Activated gamma-delta T cell (primary cell): ENCODE measurements around the gene DMRT3.

ENCODE experiments used
- DNase-seq: peaks from one replicate; lab custom pipeline; 2025; lab: John Stamatoyannopoulos, UW
- total RNA-seq, 2 donors: gene quantifications; one replicate each; lab custom pipeline; 2026; lab: John Stamatoyannopoulos, UW

DMRT3 gene, protein sequence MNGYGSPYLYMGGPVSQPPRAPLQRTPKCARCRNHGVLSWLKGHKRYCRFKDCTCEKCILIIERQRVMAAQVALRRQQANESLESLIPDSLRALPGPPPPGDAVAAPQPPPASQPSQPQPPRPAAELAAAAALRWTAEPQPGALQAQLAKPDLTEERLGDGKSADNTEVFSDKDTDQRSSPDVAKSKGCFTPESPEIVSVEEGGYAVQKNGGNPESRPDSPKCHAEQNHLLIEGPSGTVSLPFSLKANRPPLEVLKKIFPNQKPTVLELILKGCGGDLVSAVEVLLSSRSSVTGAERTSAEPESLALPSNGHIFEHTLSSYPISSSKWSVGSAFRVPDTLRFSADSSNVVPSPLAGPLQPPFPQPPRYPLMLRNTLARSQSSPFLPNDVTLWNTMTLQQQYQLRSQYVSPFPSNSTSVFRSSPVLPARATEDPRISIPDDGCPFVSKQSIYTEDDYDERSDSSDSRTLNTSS
- total RNA-seq, result 0 to 0.04 reads per million in 2 donors

DNA sequence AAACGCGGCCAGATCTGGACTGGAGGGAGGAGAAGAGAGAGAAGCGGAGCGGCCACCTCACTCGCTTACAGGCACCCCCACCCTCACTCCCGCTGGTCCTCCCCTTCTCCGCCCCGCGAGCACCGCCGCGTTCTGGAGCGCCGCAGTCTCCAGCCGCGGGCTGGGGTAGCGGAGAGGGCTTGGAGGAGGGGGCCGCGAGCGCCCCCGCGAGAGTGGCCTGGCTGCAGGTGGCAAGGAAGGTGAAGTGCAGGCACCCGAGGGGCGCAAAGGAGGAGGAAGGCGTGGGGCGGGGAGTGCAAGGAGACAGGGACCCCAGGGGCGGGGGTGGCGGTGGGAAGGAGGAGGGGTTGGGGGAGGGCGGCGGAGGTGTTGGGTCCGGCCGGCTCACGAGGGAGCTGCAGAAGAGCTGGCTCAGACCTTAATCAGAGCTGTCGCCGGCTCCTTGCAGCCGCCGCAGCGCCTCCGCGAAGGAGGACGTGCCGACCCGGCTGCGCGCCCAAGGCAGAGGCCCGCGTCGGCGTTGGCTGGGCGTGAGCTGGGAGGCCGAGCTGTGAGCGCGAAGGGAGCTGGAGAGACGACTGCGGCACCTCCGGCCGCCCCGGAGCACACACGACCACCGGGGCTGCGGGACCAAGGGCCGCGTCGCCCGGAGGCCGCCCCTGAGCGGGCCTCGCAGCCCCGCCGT lies at the start of gene DMRT3:
Gene DMRT3, plus strand, starts transcription at position 398 of the 685 bp plus-strand sequence. CDS start 347 bp downstream, outside the sequence.
- no peak for DNase-seq

DNA sequence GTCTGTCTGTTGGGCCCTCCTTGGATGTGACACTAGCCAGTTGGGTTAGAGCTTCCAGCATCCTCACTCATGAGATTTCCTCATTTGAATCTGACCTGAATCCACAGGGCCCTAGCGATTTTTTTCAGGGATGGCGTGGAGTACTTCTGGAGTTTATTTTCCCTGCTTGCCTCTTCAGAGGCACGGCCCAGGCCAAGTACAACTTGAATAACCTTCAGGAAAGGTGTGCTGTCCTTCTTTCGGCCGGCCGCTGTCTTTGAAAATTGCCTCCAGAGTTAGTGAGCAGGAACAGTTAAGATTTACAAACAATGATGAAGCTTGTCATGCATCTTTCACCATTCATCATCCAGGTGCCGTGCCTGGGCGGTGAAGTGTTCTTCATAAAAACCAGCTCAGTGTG lies 49.5 kb upstream of the DMRT3 start:
- DNase-seq, result no peak

DNA sequence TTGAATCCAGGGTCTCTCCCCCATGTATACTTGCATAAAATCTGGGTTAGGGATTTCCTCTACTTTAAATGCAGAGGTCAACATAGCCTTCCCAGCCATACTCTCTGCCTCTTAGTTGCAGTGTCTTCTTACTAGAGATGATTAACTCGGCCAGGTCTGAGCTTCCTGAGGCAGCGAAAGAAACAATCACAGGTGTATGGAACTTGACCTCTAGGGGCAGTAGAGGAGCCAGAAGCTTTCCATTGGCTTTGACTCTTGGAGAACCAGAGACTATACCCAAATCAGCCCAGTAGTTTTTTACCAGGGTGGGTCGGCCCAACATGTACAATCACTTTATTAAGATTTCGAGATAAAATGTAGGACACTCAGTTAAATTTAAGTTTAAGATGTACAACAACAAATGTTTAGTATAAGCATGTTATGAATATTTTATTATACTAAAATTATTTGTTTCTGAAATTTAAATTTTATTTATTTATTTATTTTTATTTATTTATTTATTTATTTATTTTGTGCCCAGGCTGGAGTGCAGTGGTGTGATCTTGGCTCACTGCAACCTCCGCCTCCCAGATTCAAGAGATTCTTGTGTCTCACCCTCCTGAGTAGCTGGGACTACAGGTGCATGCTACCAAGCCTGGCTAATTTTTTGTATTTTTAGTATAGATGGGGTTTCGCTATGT lies 48.0 kb upstream of the DMRT3 start:
- DNase-seq, result no peak

DNA sequence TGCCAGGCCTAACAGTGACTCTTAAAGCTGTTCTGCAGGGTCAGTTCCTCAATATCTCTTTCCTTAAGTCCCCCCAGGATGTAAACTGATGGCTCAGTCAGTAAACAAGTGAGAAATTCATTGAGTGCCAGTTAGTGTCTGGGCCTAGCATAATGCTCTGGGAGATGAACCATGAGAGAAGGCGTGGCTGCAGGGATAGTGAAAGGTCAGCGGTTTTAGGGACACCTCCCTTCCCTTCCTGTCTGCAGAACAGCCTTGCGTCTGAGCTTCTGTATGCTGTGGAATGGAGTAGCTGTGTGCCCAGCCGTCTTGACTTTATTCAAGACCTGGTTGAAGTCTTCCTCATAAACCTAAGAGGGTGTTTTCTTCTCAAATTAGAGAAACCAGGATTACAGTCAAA lies 46.7 kb upstream of the DMRT3 start:
- DNase-seq, result no peak

DNA sequence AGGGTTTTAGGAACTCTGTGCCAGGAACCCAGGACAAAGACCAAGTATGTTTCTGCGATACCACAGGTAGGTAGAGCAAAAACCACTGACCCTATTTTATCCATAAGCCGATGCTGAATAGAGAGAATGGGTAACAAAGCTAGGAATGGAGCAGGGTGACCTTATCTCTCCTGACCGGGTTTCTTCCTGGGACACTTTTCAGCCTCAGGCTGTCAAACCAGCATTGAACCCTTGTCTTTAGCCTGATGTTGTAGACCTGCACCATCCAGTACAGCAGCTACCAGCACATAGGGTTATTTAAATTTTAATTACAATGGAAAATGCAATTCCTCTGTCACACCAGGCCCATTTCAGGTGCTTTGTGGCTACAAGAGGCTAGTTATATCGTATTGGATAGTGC lies 43.1 kb upstream of the DMRT3 start:
- no peak for DNase-seq

DNA sequence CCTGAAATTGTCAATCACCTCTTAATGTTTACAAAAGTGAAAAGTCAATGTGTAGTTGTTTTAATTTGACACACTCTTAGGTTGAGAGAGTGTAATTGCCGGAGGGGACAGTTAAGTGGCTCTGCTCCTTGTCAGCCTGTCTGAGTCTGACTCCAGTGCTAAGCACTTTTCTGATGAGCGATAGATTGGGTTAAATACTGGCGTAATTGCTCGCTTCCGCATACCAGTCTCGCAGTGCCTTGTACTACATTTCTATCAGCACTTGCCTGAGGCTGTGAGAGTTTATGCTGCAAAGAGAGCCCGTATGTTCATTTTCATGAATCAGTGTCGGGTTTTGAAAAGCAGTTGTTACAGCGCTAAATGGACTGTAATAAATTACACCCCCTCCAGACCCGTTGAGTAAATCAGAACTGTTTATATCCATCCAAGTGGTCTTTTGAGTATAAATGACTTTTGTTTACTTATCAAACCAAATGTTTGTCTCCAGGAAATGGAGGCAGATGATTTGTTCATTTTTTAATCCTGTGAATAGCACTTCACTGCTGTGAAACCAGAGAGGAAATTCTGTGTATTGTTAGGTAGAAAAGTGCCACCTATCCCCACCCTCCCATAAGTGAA lies 41.0 kb upstream of the DMRT3 start:
- no peak for DNase-seq

DNA sequence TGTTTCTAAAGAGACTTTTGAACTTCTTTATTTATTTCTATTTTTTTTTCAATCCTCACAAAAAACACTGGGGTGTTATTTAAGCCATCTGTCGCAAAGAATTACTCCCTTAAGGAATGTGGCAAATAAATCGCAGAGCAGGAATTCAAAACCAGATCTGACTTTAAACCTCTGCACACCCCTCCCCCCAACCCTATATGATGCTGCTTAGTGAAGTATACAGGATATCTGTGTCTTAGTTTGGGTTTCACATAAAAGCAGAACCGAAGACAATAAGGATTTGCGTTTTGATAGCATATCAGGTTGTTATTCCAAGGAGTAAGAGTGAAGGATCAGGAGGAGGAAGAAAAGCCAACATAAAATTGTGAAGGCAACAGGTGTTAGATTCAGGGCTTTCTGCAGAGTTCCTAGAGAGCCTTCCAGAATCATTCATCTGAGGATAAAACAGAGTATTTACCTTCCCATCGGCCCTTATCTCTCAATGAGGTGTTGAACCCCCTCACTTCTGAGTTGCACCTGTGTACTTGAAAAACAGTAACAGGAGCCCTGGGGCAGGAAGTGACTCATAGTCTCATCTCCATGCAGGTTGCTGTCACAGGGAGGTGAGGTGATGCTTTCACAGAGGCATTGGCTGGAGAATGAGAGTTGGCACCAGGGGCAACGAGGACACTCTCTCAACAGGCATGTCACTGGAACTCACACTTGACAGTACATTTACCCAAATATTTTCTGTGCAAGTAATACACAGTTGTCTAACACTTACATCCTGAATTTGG lies 33.5 kb upstream of the DMRT3 start:
- DNase-seq, result no peak

DNA sequence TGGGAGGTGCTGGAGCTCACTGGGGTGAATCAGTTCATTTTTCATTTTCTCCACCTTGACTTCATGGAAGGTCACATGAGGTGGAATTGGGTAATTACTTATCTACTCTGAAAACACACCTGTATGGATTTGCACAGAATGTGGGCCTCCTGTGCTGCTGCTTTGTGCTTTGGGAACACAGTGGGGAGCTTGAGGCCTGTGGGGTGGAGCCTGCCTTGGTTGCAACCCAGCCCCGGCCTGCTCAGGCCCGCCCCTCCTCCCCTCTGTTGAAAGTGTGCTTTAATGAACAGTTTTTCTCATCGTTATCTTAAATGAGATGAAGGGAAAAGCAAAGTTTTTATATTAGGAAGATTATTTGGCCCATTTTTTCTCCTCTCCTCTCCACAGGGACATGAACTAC lies 28.5 kb upstream of the DMRT3 start:
- no peak for DNase-seq

DNA sequence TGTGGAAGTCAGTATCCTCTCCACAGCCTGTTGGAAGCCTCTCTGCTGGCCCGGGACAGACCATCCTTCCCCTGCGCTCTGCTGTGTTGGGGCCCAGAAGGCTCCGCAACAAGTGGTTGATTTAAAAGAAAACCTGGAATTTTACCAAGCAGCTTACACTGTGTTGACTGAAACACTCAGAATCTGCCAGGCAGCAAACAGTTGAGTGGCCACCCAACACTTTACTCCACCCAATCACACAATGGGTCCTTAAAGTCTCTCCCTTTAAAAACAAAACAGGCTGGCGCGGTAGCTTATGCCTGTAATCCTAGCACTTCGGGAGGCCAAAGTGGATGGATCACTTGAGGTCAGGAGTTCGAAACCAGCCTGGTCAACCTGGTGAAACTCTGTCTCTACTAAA lies 28.0 kb upstream of the DMRT3 start:
- DNase-seq, result no peak

DNA sequence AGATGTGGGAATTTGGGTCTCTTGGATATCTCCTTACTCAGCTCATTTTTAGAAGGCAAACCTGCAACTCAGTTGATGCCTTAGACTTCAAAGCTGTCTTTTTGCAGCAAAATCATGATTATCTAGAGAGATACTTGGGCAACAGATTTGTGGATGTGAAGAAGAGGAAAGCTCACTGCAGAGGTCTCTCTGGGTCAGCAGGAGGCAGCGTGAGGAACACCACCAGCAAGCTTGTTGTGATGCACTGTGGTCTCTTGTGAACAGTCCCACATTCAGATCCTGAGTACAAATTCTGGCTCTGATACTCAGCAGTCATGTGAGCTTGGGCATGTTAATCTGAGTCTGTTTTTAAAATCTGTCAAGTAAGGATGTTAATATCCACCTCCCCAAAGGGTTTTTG lies 26.3 kb upstream of the DMRT3 start:
- no peak for DNase-seq

DNA sequence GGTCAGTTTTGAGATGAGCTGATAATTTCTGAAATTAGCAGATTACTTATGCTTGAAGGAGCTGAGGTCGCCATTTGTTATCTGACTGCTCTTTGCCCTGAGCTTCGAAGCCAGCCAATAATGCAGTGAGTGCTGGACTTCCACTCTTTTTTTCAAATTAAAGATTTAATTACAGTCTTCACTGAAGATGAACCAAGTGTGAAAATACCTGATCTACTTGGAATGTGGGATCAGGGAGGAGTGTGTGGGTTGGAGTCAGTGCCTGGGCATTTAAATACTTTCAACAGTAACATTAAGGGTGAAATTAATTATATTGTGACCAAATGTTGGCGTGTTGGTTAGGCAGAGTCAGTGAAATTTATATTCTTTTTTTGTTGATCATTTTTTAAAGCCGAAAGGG lies 23.9 kb upstream of the DMRT3 start:
- DNase-seq, result no peak

DNA sequence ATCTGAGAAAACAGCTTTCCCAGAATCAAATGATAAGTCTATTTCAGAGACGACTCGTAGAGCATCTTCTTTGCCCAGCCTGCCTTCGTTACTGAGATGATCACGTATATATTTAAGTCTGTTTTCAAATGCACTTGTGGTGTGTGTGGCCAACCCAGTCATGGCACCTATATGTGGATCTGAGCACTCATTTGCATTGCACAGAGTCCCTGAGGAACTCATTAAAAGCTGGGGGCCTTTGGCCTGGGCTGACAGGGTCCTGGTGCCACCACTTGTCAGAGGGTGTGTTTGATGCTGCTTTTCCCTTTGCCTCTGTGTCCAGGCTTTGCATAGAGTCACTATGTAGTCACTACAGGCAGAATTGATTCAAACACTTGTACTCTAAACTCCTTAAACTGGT lies 17.4 kb upstream of the DMRT3 start:
- DNase-seq, result no peak

DNA sequence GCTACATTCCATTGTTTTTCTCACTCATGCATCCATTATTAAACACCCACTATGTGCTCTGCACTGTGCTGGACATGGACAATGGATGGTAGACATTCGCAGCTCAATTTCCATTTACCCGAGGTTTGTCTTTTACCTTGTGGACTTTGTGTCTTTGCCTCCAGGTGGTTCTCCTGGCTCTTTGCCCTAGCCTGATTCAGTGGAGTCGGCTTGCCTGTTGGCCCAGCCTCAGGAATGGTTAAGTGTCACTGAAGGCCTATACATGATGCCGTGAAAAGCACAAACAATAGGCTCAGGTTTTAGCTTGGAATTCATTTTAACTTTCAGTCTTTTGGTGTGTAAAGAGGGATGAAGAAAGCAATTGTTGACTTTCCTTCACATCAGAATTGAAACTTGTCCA lies 16.5 kb upstream of the DMRT3 start:
- no peak for DNase-seq

DNA sequence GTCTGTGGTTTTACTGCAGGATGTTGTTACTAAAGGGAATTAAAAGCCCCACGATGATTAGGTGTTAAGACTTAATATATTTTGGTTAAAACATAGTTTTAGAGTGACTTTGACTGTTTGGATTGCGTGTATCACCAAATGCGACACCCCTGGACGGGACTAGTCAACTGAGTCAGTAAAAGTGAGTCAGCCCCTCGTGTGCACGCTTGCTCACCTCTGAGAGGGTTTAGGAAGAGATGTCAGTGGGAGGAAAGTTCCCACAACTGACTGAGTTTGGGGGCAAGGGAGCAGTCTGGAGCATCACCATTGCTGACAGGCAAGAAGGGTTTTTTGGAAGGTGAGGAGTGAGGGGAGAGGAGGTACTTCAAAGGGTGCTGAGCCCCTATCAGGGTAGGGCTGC lies 14.4 kb upstream of the DMRT3 start:
- DNase-seq, result no peak

DNA sequence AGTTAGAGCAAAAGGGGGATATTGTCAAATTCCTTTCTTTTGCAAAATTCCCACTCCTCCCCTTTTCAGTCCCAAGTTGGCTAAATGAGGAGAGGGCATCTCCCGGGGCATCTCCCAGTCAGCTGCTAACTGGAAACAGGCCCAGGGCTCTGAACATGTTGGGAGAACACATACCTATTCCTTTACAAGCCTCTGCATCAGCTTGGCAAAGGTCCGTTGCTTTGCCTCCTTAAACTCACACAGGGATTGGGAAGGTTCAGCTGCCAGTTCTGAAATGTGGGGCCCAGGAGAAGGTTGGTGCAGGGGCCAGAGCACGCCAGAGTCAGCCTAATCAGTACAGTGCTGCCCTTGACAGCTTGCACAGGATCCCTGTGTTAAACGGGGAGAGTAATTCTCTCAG lies 11.0 kb upstream of the DMRT3 start:
- no peak for DNase-seq

DNA sequence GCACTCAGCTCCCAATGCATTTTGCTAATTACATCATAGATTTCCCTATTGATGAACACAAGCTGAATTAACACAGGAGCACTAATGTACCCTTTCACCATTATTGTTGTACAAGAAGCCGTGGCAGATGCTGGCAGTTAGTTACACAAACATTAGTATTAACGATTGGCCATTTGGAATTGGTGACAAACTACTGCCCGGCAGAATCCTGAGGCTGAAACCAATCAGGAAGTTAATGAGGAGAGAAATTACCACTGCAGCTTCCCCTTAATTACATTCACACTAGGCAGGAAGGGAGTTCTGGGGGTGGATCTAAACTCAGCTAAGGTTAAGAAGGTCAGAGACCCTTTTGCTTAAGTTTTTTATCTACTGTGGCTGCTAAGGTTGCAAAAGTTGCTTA lies 9.6 kb upstream of the DMRT3 start:
- DNase-seq, result no peak

DNA sequence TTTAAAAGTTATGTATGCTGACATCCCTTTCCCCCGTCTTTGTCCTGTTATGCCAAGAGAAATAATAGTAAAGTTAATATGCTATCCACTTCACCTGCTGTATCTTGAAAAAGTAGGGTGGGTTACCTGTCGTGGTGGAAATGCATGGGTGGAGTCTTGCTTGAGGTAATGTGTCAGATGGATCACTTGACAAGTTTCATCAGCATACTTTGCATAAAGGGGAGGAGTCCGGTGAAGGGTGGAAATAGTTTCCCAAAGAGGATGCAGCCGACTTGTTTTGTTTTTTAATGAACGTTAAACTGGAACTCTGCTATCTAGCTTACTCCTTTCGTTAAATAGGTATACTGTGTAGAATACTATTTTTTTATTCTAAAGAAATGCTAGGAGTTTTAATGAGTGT lies 9.0 kb upstream of the DMRT3 start:
- DNase-seq, result no peak

DNA sequence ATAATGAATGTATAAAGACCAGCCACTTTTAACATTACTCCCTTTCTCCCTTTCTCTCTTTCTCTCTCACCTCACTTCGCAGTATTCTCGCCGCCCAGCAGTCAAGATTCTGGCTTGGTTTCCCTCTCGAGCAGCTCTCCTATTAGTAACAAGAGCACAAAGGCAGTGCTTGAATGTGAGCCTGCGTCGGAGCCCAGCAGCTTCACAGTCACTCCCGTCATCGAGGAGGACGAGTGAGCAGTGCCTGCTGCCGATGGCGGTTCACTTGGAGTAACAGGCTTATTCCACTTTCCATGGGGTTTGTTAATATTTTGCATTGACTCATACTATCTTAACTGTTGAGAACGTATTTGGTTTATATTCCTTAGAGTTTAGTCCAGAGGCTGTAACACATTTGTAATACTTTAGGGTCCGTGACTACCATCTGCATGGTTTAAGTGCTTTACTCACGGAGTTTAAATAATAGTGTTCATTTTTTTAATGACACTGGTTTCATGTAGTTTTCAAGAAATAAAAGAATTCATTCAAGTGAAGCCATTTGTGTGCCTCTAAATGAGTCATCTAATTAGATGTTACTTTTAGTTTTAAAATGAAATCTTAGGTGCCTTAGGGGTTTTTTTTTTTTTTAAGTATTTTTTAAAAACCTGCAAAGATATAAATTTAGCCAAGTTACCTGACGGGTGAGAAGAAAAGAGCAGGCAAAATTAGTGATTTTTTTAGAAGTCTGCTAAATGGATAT lies 8.4 kb upstream of the DMRT3 start:
- no peak for DNase-seq

DNA sequence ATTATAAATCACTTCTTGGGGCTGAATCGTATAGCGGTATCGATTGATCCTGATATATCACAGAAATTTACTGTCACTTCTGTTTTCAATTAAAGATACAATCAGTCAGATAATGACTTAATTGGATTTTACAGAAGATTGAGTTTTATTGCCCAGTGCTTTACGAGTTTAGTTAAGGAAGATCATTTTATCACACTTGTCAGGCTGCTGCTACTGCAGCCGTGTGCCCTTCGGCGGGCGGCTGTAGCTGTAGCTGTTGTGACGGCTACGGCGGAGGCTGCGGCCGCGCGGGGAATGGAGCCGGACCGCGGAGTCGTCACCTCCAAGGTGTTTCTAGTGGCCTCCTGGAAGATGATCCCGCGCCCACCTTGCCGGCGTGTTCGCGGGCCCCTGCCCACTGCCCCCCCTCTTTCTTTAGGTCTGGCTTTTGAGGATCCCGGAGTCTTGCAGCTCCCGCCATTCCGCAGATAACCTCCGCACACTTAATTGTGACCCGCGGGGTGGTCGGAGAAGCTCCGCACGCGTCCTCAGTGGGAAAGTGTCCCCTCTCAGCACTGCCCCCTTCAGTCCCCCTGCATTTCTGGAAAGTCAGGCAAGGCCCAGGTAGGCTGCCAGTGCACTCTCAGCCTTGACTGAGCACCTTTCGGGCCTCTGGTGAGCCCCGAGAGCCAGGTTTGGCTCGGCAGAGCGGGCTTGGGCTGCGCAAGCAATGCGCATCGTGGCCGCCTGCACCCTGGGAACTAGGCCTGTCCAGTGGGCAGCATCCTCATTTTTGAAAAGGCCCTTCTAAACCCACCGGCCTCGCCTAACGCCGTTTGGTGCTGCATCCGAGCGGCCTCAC lies 6.9 kb upstream of the DMRT3 start:
- DNase-seq, result no peak
